Fibroblast of the aortic adventitia (primary cell): ENCODE results near the gene ZNF674. TPM values are rescaled to one million over a fixed set of nuclear protein-coding genes. Genes with fewer than 3 reads are reported as not detected.

Experiments
- DNase-seq: peaks from one replicate; pipeline ENCODE4 v3.0.0-alpha.2; 2010; ENCODE audit warnings: low read depth
- H3K4me3 ChIP-seq: 2 replicates; pipeline ENCODE4 v1.5.1; 2011; ENCODE audit warnings: low read depth, mild to moderate bottlenecking, control low read depth, low read length, moderate library complexity
- CTCF ChIP-seq: IDR thresholded peaks from 2 replicates; pipeline ENCODE4 v1.5.1; 2011; ENCODE audit warnings: mild to moderate bottlenecking, low read length, control low read depth, inconsistent platforms; ENCODE audit not compliant: insufficient read depth
- total RNA-seq: library from RNA; depleted of rRNA; stranded (reverse); fragments of >200 nt; gene quantifications from 2 replicates; pipeline ENCODE4 v1.2.3, GENCODE V29; 2012; ENCODE audit warnings: low replicate concordance

Gene ZNF674
- total RNA-seq, 1 donor = 5.2 TPM

GRCh38 chrX:46571423-46572339, 26.5 kb upstream of the ZNF674 start:
- no peak overlapping the region for H3K4me3 ChIP-seq
- DNase-seq = no peak
- TF ChIP-seq CTCF = no peak

- H3K4me3 ChIP-seq = no peak overlapping the region
- TF ChIP-seq CTCF = no peak
Measured at GRCh38 chrX:46569621-46570020, 24.4 kb upstream of the ZNF674 start.

GRCh38 chrX:46567388-46567787, 22.2 kb upstream of the ZNF674 start:
- H3K4me3 ChIP-seq = no peak overlapping the region
- DNase-seq = no peak
- no peak for TF ChIP-seq CTCF

More at GRCh38 chrX:46569621-46570020, 24.4 kb upstream of the ZNF674 start:
- DNase-seq = no peak

- TF ChIP-seq CTCF = no peak
- DNase-seq = no peak
- no peak overlapping the region for H3K4me3 ChIP-seq
Measured at GRCh38 chrX:46561824-46562657, 16.8 kb upstream of the ZNF674 start.

GRCh38 chrX:46559062-46559461, 13.8 kb upstream of the ZNF674 start:
- peak; percentile 51 for DNase-seq
- no peak overlapping the region for H3K4me3 ChIP-seq
- no peak for TF ChIP-seq CTCF

- DNase-seq = peak; percentile 72
- TF ChIP-seq CTCF = peak; percentile 33
- H3K4me3 ChIP-seq = no peak overlapping the region
Measured at GRCh38 chrX:46554942-46555341, 9.7 kb upstream of the ZNF674 start.
